ENCODE measurements around the gene ZNF396.

DNA sequence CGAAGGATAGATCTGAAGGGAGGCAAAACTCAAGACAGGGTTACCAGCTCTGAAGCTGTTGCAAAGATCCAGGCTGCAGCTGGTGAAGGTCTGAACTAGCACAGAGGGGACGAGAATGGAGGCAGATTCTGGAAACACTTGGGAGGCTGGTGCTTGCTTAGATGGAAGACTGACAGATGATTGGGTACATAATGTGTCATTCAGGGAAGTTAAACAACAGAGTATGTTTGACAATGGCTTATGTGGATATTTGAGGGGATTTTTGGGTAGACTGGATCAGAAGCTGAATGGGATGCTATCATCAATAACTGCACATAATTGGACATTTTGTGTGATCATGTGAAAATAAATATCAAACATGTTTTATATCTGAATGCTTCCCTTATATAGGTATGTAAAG is 2.3 kb upstream of the ZNF396 start:
- TF ChIP-seq, protein P1, sequence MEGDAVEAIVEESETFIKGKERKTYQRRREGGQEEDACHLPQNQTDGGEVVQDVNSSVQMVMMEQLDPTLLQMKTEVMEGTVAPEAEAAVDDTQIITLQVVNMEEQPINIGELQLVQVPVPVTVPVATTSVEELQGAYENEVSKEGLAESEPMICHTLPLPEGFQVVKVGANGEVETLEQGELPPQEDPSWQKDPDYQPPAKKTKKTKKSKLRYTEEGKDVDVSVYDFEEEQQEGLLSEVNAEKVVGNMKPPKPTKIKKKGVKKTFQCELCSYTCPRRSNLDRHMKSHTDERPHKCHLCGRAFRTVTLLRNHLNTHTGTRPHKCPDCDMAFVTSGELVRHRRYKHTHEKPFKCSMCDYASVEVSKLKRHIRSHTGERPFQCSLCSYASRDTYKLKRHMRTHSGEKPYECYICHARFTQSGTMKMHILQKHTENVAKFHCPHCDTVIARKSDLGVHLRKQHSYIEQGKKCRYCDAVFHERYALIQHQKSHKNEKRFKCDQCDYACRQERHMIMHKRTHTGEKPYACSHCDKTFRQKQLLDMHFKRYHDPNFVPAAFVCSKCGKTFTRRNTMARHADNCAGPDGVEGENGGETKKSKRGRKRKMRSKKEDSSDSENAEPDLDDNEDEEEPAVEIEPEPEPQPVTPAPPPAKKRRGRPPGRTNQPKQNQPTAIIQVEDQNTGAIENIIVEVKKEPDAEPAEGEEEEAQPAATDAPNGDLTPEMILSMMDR (IDR thresholded peaks at IDR 0.05) = no peak
- no peak for TF ChIP-seq POLR2A (IDR thresholded peaks at IDR 0.05)
